Measurements from ENCODE around the gene ADARB2. TPM values are rescaled to one million over a fixed set of nuclear protein-coding genes. Genes with fewer than 3 reads are reported as not detected.

ADARB2 gene
- total RNA-seq, 2 experiments from 2014 or later, result 0.63 to 0.99 TPM

DNA sequence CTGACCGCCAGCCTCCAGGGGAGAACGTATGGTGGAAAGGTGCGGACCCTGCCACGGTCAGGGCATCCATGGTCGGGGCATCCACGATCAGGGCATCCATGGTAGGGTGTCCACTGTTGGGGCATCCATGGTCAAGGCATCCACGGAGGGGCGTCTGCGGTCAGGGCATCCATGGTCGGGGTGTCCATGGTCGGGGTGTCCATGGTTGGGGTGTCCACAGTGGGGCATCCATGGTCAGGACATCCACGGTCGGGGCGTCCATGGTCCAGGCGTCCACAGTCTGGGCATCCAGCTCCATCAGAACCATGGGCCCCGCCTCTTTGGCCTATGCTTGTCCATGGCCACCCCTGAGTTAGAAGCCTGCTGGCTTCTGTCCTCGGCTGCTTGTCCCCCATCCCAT, 148.1 kb downstream of the ADARB2 start:
- ChIA-PET CTCF (no interaction called here), POLR2A (no interaction called here)
- H3K27me3 Mint-ChIP-seq (ENCODE audit: low read depth), result no peaks in the 10 kb centered on the region
- no peak for DNase-seq
- H3K9me3 Mint-ChIP-seq (ENCODE audit: insufficient read depth), result peaks cover 7% of the 10 kb centered on the region
- no peaks in the 10 kb centered on the region for H3K36me3 Mint-ChIP-seq (ENCODE audit: low read depth)
- no peak overlapping the region for H3K27ac Mint-ChIP-seq
- no peak overlapping the region for H3K4me3 Mint-ChIP-seq
- ATAC-seq, result no peak
- no peaks in the 10 kb centered on the region for H3K4me1 Mint-ChIP-seq (ENCODE audit: low read depth)

DNA sequence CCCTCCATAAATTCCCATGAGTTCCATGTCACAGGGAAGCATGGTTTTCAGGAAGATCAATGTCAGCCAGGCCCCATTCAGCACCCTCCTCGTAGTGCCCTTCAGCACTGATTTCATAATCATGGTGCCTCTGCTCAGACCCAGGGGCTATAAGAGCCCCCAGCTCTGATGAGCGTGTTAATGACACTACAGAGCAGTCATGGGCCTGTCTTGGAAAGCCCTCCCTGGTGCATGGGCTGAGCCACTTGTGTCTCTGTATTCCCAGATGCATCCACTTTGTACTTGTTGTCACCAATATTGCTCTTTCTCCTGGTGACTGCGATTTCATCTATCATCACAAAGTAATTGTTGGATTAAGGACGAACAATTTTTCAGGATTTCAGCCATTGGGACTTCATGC, 154.6 kb downstream of the ADARB2 start:
- Mint-ChIP-seq H3K36me3 (ENCODE audit: low read depth) (no peaks in the 10 kb centered on the region), H3K4me1 (ENCODE audit: low read depth) (no peaks in the 10 kb centered on the region), H3K9me3 (ENCODE audit: insufficient read depth) (peaks cover 7% of the 10 kb centered on the region), H3K27me3 (ENCODE audit: low read depth) (no peaks in the 10 kb centered on the region), H3K27ac (no peak overlapping the region), H3K4me3 (no peak overlapping the region)
- ChIA-PET CTCF (no interaction called here), POLR2A (no interaction called here)
- no peak for DNase-seq
- ATAC-seq, result no peak

DNA sequence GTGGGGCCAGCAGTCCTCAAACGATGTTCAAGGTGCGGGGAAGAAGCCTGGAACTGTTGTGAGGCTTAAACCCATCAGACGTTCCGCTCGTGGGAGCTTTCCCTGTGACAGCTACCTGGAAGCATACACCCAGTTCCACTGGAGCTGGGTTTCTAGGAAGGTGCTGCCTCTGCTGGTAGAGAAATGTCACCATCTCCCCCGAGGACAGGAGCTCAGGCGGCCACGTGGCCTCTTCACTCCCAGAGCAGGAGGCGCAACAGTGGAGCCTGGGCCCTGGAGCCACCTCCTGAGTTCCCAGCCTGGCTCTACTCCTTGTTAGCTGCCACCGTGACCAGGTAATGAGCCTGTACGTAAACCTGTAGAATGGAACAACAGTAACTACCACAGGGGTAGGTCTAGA, 156.1 kb downstream of the ADARB2 start:
- H3K4me1 Mint-ChIP-seq (ENCODE audit: low read depth), result no peaks in the 10 kb centered on the region
- no peak overlapping the region for H3K4me3 Mint-ChIP-seq
- ATAC-seq (no peak), DNase-seq (no peak)
- H3K27ac Mint-ChIP-seq, result no peak overlapping the region
- CTCF ChIA-PET, result no interaction called here
- POLR2A ChIA-PET, result no interaction called here
- no peaks in the 10 kb centered on the region for H3K9me3 Mint-ChIP-seq (ENCODE audit: insufficient read depth)
- no peaks in the 10 kb centered on the region for H3K27me3 Mint-ChIP-seq (ENCODE audit: low read depth)
- no peaks in the 10 kb centered on the region for H3K36me3 Mint-ChIP-seq (ENCODE audit: low read depth)

DNA sequence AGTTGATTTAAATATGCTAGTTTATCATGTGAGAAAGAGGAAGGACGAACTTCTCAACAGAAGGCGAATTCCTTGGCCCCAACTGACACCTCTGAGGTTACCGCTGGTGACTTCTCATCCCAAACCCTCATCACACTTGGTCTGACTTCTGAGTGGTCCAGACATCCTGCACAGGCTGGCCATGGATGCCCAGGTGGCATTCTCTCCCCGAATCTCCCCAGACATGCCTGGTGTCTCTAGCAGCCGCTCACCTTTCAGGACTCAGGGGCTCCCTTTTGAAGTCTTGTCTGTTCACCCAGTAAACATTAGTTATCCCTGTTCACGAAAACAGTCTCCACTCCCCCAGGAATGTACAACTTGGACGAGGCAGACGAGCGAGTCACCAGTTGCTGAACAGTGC, 157.7 kb downstream of the ADARB2 start:
- no peak for ATAC-seq
- DNase-seq, result no peak
- H3K27ac Mint-ChIP-seq, result no peak overlapping the region
- H3K4me3 Mint-ChIP-seq, result no peak overlapping the region
- ChIA-PET POLR2A (no interaction called here), CTCF (no interaction called here)
- H3K36me3 Mint-ChIP-seq (ENCODE audit: low read depth), result no peaks in the 10 kb centered on the region
- H3K4me1 Mint-ChIP-seq (ENCODE audit: low read depth), result no peaks in the 10 kb centered on the region
- H3K9me3 Mint-ChIP-seq (ENCODE audit: insufficient read depth), result no peaks in the 10 kb centered on the region
- no peaks in the 10 kb centered on the region for H3K27me3 Mint-ChIP-seq (ENCODE audit: low read depth)

DNA sequence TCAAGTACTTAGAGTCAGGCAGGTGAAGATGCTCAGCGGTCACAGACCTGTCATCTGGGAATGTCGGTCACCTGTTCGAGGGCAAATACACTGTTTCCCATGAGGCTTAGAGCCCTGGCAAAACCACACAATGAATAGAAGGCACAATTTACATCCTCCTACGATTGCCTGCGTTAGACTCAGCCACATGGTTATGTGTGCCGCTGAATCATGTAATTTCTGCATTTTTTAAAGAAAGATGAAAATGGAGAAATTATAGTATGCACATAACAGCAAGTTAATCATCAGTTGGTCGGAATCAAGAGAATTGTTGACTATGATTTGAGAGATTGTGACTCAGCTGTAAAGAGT, 158.2 kb downstream of the ADARB2 start:
- Mint-ChIP-seq H3K27ac (no peak overlapping the region), H3K4me1 (ENCODE audit: low read depth) (no peaks in the 10 kb centered on the region), H3K4me3 (no peak overlapping the region), H3K27me3 (ENCODE audit: low read depth) (no peaks in the 10 kb centered on the region), H3K36me3 (ENCODE audit: low read depth) (no peaks in the 10 kb centered on the region), H3K9me3 (ENCODE audit: insufficient read depth) (no peaks in the 10 kb centered on the region)
- DNase-seq (no peak), ATAC-seq (no peak)
- ChIA-PET CTCF (no interaction called here), POLR2A (no interaction called here)

DNA sequence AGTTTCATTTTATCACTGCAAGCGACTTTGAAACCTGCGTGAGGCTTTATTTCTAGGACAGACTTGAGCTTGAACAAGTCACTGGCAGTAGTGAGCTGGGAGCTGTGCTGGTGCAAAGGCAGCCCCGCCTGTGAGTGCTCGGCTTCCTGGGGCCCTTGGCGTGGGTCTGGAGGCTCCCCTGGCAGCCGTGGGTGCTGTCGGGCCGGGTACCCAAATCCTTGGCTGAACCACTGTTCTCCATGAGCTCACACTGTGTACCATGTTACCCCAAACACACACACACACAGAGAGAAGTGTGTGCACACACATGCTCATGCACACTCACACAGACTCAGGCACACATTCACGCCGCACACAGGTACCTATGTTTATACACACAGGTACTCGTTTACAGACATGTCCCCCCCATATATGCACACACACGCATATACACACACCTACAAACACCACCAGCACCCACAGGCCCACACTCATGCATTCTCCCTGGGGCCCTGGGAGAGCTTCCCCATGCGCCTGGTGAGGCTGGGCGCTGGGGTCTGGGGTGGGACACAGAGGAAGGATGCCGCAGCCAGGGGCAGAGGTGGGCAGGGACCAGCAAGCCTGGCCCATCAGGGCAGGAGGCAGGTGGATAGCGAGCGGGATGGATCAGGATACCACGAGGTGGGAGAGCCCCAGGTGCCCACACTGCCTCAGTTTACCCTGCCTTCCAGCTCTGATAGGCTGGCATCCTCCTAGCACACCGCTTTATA, 158.8 kb downstream of the ADARB2 start:
- Mint-ChIP-seq H3K9me3 (ENCODE audit: insufficient read depth) (no peaks in the 10 kb centered on the region), H3K4me3 (no peak overlapping the region), H3K36me3 (ENCODE audit: low read depth) (no peaks in the 10 kb centered on the region), H3K27me3 (ENCODE audit: low read depth) (no peaks in the 10 kb centered on the region), H3K27ac (no peak overlapping the region), H3K4me1 (ENCODE audit: low read depth) (no peaks in the 10 kb centered on the region)
- POLR2A ChIA-PET, result no interaction called here
- ATAC-seq (no peak), DNase-seq (no peak)
- CTCF ChIA-PET, result no interaction called here

DNA sequence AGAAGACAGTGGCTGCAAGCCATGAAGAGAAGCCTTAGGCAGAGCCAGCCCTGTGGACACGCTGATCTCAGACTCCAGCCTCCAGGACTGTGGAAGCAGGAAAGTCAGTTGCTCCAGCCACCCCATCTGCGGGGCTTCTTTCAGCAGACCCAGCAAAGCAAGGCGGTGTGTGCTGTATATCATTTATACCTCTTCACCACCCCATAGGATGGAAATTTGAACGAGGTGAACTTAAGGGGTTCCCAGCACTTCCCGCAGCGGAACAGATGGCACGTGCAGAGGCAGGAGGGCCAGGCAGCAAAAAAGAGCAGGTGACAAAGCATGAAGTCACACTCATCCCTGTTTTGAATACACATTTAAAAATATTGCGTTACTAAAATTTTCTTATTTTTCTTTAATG, 159.4 kb downstream of the ADARB2 start:
- ATAC-seq (no peak), DNase-seq (no peak)
- no peak overlapping the region for H3K27ac Mint-ChIP-seq
- no peak overlapping the region for H3K4me3 Mint-ChIP-seq
- no peaks in the 10 kb centered on the region for H3K9me3 Mint-ChIP-seq (ENCODE audit: insufficient read depth)
- ChIA-PET POLR2A (no interaction called here), CTCF (no interaction called here)
- no peaks in the 10 kb centered on the region for H3K27me3 Mint-ChIP-seq (ENCODE audit: low read depth)
- H3K36me3 Mint-ChIP-seq (ENCODE audit: low read depth), result no peaks in the 10 kb centered on the region
- H3K4me1 Mint-ChIP-seq (ENCODE audit: low read depth), result no peaks in the 10 kb centered on the region

DNA sequence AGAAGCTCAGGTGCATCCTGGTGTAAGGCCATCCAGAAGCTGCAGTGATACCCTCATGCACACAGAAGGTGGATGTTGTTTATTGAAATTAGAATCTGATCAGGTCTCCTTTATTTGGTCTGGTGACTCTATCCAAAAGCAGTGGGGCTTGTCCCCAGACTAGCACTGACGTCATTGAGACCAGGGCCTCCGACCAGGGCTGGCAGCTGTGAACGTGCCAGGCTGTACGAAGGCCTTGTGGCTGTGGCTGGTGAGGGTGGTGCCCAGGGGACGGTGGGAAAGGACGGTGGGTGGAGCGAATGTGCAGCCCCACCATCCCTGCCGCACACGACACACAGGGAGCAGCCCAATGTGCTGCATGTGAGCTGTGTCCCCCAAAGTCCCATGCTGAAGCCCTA, 160.0 kb downstream of the ADARB2 start:
- ATAC-seq, result no peak
- Mint-ChIP-seq H3K9me3 (ENCODE audit: insufficient read depth) (no peaks in the 10 kb centered on the region), H3K27me3 (ENCODE audit: low read depth) (no peaks in the 10 kb centered on the region), H3K4me3 (no peak overlapping the region), H3K27ac (no peak overlapping the region), H3K36me3 (ENCODE audit: low read depth) (no peaks in the 10 kb centered on the region), H3K4me1 (ENCODE audit: low read depth) (no peaks in the 10 kb centered on the region)
- DNase-seq, result no peak
- POLR2A ChIA-PET, result no interaction called here
- CTCF ChIA-PET, result no interaction called here

DNA sequence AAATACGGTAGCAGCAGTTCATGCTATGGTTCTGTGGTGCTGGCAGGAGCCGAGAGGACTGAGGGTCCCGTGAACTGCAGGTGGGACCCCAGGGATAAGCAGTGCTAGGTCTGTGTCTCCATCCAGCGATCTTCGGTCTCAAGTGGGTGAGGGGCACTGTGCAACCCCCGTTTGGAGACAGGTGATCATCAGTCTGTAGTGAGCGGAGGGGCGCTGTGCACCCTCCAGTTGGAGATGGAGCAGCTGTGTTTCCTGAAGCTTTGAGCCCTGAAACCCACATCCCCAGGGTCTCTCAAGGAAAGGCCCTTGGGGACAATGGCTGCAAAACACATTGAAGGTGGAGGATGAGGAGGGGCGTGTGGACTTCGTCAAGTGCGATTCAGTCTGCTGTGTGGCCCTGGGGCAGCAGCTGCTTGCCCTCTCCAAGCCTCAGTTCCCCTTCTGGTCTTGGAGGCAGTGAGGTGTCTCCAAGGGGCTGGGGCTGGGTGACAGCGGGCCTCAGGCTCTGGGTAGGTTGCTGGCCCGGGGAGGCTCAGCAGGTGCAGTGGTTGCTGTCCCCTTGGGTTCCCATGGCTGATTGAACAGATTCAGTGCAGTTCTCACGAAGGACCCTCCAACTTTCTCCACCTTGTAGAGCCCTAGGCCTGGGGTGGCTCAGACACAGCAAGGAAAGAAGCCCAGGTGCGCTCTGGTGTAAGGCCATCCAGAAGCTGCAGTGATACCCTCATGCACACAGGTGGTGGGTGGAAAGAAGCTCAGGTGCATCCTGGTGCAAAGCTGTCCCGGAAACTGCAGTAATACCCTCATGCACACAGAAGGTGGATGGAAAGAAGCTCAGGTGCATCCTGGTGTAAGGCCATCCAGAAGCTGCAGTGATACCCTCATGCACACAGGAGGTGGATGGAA, 160.6 kb downstream of the ADARB2 start:
- no peaks in the 10 kb centered on the region for H3K4me1 Mint-ChIP-seq (ENCODE audit: low read depth)
- H3K9me3 Mint-ChIP-seq (ENCODE audit: insufficient read depth), result no peaks in the 10 kb centered on the region
- no peak for ATAC-seq
- H3K36me3 Mint-ChIP-seq (ENCODE audit: low read depth), result no peaks in the 10 kb centered on the region
- H3K4me3 Mint-ChIP-seq, result no peak overlapping the region
- ChIA-PET POLR2A (no interaction called here), CTCF (no interaction called here)
- no peaks in the 10 kb centered on the region for H3K27me3 Mint-ChIP-seq (ENCODE audit: low read depth)
- H3K27ac Mint-ChIP-seq, result no peak overlapping the region
- DNase-seq, result no peak

DNA sequence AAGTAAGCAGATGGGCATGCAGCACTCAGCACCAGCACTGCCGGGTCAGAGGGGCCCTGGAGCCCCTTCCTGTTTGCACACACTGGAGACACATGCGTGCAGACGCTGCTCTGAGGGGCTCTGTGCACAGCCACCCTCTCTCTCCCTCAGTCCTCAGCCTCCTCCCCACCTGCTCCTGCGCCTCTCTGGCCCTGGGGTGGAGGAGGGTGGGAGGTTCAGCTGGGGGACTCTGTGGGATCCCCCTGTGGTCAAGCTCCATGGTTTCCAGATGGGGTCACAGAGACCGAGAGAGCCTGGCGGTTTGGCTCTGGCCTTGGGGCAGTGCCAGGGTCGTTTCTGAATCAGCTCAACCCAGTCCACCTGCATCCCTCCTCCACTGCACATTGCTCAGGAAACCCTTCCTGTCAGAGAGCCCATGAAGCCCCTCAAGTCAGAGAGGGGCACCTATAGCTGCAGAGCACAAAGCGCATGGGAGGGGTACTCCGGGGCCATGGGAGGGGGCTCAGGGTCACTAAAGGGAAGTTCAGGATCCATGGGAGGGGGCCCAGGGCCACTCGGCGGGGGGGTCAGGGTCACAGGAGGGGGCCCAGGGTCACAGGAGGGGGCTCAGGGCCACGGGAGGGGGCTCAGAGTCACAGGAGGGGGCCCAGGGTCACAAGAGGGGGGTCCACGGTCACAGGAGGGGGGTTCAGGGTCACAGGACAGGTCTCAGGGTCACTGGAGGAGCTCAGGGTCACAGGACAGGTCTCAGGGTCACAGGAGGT, 161.7 kb downstream of the ADARB2 start:
- no peak for ATAC-seq
- Mint-ChIP-seq H3K27ac (no peak overlapping the region), H3K36me3 (ENCODE audit: low read depth) (no peaks in the 10 kb centered on the region), H3K27me3 (ENCODE audit: low read depth) (no peaks in the 10 kb centered on the region), H3K4me1 (ENCODE audit: low read depth) (no peaks in the 10 kb centered on the region), H3K4me3 (no peak overlapping the region), H3K9me3 (ENCODE audit: insufficient read depth) (no peaks in the 10 kb centered on the region)
- ChIA-PET POLR2A (no interaction called here), CTCF (no interaction called here)
- no peak for DNase-seq

DNA sequence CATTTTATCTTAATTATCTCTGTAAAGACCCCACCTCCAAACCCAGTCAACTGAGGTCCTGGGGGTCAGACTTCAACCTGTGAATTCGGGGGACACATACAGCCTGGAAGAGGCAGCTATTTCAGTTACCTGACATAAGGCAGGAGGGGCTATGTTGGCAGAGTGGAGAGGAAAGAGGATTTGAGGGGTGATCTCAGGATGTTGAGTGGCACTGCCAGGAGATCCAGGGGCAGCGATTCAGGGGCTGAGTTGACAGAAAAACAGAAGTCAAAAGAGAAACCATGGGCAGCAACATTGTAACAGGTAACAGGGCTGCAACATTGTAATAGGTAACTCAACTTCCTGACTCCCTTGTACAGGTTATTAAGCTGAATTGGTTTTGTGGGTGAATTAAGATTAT, 162.6 kb downstream of the ADARB2 start:
- H3K27me3 Mint-ChIP-seq (ENCODE audit: low read depth), result no peaks in the 10 kb centered on the region
- H3K4me3 Mint-ChIP-seq, result no peak overlapping the region
- H3K4me1 Mint-ChIP-seq (ENCODE audit: low read depth), result no peaks in the 10 kb centered on the region
- H3K9me3 Mint-ChIP-seq (ENCODE audit: insufficient read depth), result no peaks in the 10 kb centered on the region
- DNase-seq, result no peak
- POLR2A ChIA-PET, result no interaction called here
- H3K36me3 Mint-ChIP-seq (ENCODE audit: low read depth), result no peaks in the 10 kb centered on the region
- ATAC-seq, result no peak
- no peak overlapping the region for H3K27ac Mint-ChIP-seq
- CTCF ChIA-PET, result no interaction called here

DNA sequence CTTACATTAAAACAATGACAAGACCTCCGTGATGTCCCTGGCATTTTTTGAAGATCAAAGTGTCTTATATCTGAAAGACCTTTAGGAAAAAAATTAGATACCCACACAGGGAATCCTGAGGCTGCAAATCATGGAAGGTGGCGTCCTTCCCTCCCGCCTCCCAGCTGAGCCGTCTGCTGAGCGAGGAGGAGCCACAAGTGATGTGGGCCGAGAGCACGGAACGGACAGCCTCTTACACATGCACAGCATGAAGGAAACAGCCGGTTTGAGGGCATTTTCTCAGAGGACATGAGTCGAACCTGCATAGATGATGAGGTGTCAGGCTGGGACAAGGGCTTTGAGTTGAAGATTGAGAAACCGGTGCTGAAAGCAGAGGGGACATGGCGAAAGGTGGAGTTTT, 163.3 kb downstream of the ADARB2 start:
- Mint-ChIP-seq H3K36me3 (ENCODE audit: low read depth) (no peaks in the 10 kb centered on the region), H3K27ac (no peak overlapping the region), H3K9me3 (ENCODE audit: insufficient read depth) (no peaks in the 10 kb centered on the region), H3K27me3 (ENCODE audit: low read depth) (no peaks in the 10 kb centered on the region), H3K4me1 (ENCODE audit: low read depth) (no peaks in the 10 kb centered on the region), H3K4me3 (no peak overlapping the region)
- CTCF ChIA-PET, result no interaction called here
- DNase-seq (no peak), ATAC-seq (no peak)
- POLR2A ChIA-PET, result no interaction called here
